Mucosa of rectum (tissue), 2 donors: ENCODE results near the gene PPARD.

ENCODE experiments used
- H3K27ac ChIP-seq, 2 donors: one replicate each; pipeline ENCODE4 v1.7.0; 2013; ENCODE audit warnings: inconsistent platforms in 2 of 2, low read depth in 2 of 2, low read length in 2 of 2
- H3K27me3 ChIP-seq, 2 donors: one replicate each; pipeline ENCODE4 v1.7.0; 2013; ENCODE audit warnings: low read length in 2 of 2; ENCODE audit not compliant: control insufficient read depth in 2 of 2, insufficient read depth in 2 of 2
- H3K36me3 ChIP-seq, 2 donors: one replicate each; pipeline ENCODE4 v1.7.0; 2013; ENCODE audit warnings: low read length in 2 of 2; ENCODE audit not compliant: control insufficient read depth in 2 of 2, insufficient read depth in 2 of 2
- H3K4me1 ChIP-seq, 2 donors: one replicate each; pipeline ENCODE4 v1.7.0; 2013; ENCODE audit warnings: low read length in 2 of 2, mild to moderate bottlenecking in 1 of 2; ENCODE audit not compliant: control insufficient read depth in 2 of 2, insufficient read depth in 2 of 2
- H3K4me3 ChIP-seq, 2 donors: one replicate each; pipeline ENCODE4 v1.7.0; 2013; ENCODE audit warnings: low read length in 2 of 2
- H3K9ac ChIP-seq, 2 donors: one replicate each; pipeline ENCODE4 v1.7.0; 2013; ENCODE audit warnings: low read length in 2 of 2, low read depth in 1 of 2, mild to moderate bottlenecking in 1 of 2
- H3K9me3 ChIP-seq, 2 donors: one replicate each; pipeline ENCODE4 v1.7.0; 2013; ENCODE audit warnings: low read length in 2 of 2; ENCODE audit not compliant: control insufficient read depth in 2 of 2
- donor health status: healthy.
- donor health status: Normal muscosa, but diverticular disease.

PPARD gene

GRCh38 chr6:35417979-35418661, 75.8 kb downstream of the PPARD start:
- peak overlapping the region; percentile 30 to 38 for H3K27ac ChIP-seq
- H3K9ac ChIP-seq, result no peak overlapping the region
- peaks cover 19 to 28% of the 10 kb centered on the region in 2 donors for H3K36me3 ChIP-seq
- no peaks in the 10 kb centered on the region for H3K27me3 ChIP-seq
- H3K4me3 ChIP-seq, result no peak overlapping the region
- peaks cover 18% of the 10 kb centered on the region in 2 donors for H3K4me1 ChIP-seq
- no peaks in the 10 kb centered on the region for H3K9me3 ChIP-seq

GRCh38 chr6:35419417-35419816, 77.1 kb downstream of the PPARD start:
- Histone ChIP-seq H3K9me3 (no peaks in the 10 kb centered on the region), H3K9ac (no peak overlapping the region), H3K4me1 (peaks cover 17 to 18% of the 10 kb centered on the region in 2 donors), H3K27me3 (no peaks in the 10 kb centered on the region), H3K27ac (no peak overlapping the region), H3K4me3 (no peak overlapping the region), H3K36me3 (peaks cover 23 to 32% of the 10 kb centered on the region in 2 donors)

GRCh38 chr6:35419961-35420360, 77.6 kb downstream of the PPARD start:
- no peaks in the 10 kb centered on the region for H3K27me3 ChIP-seq
- no peak overlapping the region for H3K9ac ChIP-seq
- H3K4me3 ChIP-seq, result no peak overlapping the region
- H3K4me1 ChIP-seq, result peaks cover 12 to 15% of the 10 kb centered on the region in 2 donors
- no peaks in the 10 kb centered on the region for H3K9me3 ChIP-seq
- H3K27ac ChIP-seq, result no peak overlapping the region
- H3K36me3 ChIP-seq, result peaks cover 24 to 36% of the 10 kb centered on the region in 2 donors

- H3K27ac ChIP-seq, result no peak overlapping the region
- no peaks in the 10 kb centered on the region for H3K4me1 ChIP-seq
- H3K4me3 ChIP-seq, result no peak overlapping the region
- no peak overlapping the region for H3K9ac ChIP-seq
- H3K36me3 ChIP-seq, result peaks cover 33 to 37% of the 10 kb centered on the region in 2 donors
- H3K27me3 ChIP-seq, result no peaks in the 10 kb centered on the region
- peaks cover 0 to 3% of the 10 kb centered on the region in 2 donors for H3K9me3 ChIP-seq
These were observed 82.9 kb downstream of the PPARD start for GRCh38 chr6:35425284-35425683.

- H3K27ac ChIP-seq, result no peak overlapping the region
- no peak overlapping the region for H3K4me3 ChIP-seq
- no peaks in the 10 kb centered on the region for H3K27me3 ChIP-seq
- H3K9me3 ChIP-seq, result peaks cover 0 to 3% of the 10 kb centered on the region in 2 donors
- H3K9ac ChIP-seq, result no peak overlapping the region
- H3K4me1 ChIP-seq, result no peaks in the 10 kb centered on the region
- H3K36me3 ChIP-seq, result peaks cover 32 to 37% of the 10 kb centered on the region in 2 donors
These were observed 83.7 kb downstream of the PPARD start for GRCh38 chr6:35426074-35426473.

- Histone ChIP-seq H3K27me3 (no peaks in the 10 kb centered on the region), H3K4me1 (peaks cover 4 to 6% of the 10 kb centered on the region in 2 donors), H3K9ac (no peak overlapping the region), H3K9me3 (peaks cover 0 to 3% of the 10 kb centered on the region in 2 donors), H3K4me3 (no peak overlapping the region), H3K27ac (no peak overlapping the region), H3K36me3 (peaks cover 23 to 27% of the 10 kb centered on the region in 2 donors)
These were observed 85.1 kb downstream of the PPARD start for GRCh38 chr6:35427435-35427834.

GRCh38 chr6:35427851-35428321, 85.5 kb downstream of the PPARD start:
- H3K4me1 ChIP-seq, result peaks cover 4 to 7% of the 10 kb centered on the region in 2 donors
- H3K9ac ChIP-seq, result no peak overlapping the region
- H3K27me3 ChIP-seq, result no peaks in the 10 kb centered on the region
- H3K4me3 ChIP-seq, result no peak overlapping the region
- H3K36me3 ChIP-seq, result peaks cover 21 to 25% of the 10 kb centered on the region in 2 donors
- H3K27ac ChIP-seq, result no peak overlapping the region
- peaks cover 0 to 3% of the 10 kb centered on the region in 2 donors for H3K9me3 ChIP-seq

- H3K27me3 ChIP-seq, result no peaks in the 10 kb centered on the region
- H3K4me1 ChIP-seq, result peaks cover 4 to 7% of the 10 kb centered on the region in 2 donors
- peaks cover 0 to 3% of the 10 kb centered on the region in 2 donors for H3K9me3 ChIP-seq
- H3K9ac ChIP-seq, result no peak overlapping the region
- peaks cover 20 to 25% of the 10 kb centered on the region in 2 donors for H3K36me3 ChIP-seq
- no peak overlapping the region for H3K4me3 ChIP-seq
- H3K27ac ChIP-seq, result no peak overlapping the region
These were observed 86.2 kb downstream of the PPARD start for GRCh38 chr6:35428421-35429149.

- no peaks in the 10 kb centered on the region for H3K27me3 ChIP-seq
- no peak overlapping the region for H3K9ac ChIP-seq
- peaks cover 7 to 8% of the 10 kb centered on the region in 2 donors for H3K4me1 ChIP-seq
- H3K36me3 ChIP-seq, result peaks cover 11 to 19% of the 10 kb centered on the region in 2 donors
- H3K4me3 ChIP-seq, result no peak overlapping the region
- no peak overlapping the region for H3K27ac ChIP-seq
- peaks cover 0 to 3% of the 10 kb centered on the region in 2 donors for H3K9me3 ChIP-seq
These were observed 87.1 kb downstream of the PPARD start for GRCh38 chr6:35429463-35429862.

- H3K36me3 ChIP-seq, result no peaks in the 10 kb centered on the region
- H3K27ac ChIP-seq, result peak overlapping the region; percentile 43 to 62
- H3K4me3 ChIP-seq, result peak overlapping the region in 1 of 2 donors; percentile 6
- H3K9ac ChIP-seq, result peak overlapping the region in 1 of 2 donors; percentile 12
- peaks cover 0 to 3% of the 10 kb centered on the region in 2 donors for H3K9me3 ChIP-seq
- no peaks in the 10 kb centered on the region for H3K27me3 ChIP-seq
- H3K4me1 ChIP-seq, result peaks cover 18 to 27% of the 10 kb centered on the region in 2 donors
These were observed 89.9 kb downstream of the PPARD start for GRCh38 chr6:35432291-35432690.
